Endothelial cell of umbilical vein (primary cell): ENCODE data around the gene SCAP. TPM values are rescaled to one million over a fixed set of nuclear protein-coding genes. Genes with fewer than 3 reads are reported as not detected.

Experiments
- BruUV-seq: library from RNA; stranded (reverse); fragments of 400-500 nt; replicated peaks from 2 replicates; lab custom pipeline; 2021; lab: Mats Ljungman, UMichigan
- CTCF ChIA-PET: fragments of 300-600, 350-600 bp; sonication (Branson Sonifier 250); formaldehyde crosslinking; loops from one replicate; lab custom pipeline; 2021; ENCODE audit warnings: antibody characterized with exemption, inconsistent platforms; lab: Charles Lee
- POLR2A ChIA-PET: fragments of 300-600, 350-600 bp; sonication (Branson Sonifier 250); formaldehyde crosslinking; loops from one replicate; lab custom pipeline; 2021; ENCODE audit warnings: antibody characterized with exemption, inconsistent platforms; lab: Charles Lee
- DNase-seq: peaks from one replicate; pipeline ENCODE4 v3.0.0-alpha.2; 2011; ENCODE audit warnings: low read depth, low spot score
- FAIRE-seq: peaks from 2 replicates; lab custom pipeline; 2011; peaks lifted over from hg19 to GRCh38; lab: Jason Lieb, UNC
- H2AFZ ChIP-seq: 2 replicates; pipeline ENCODE4 v1.6.0; 2012; ENCODE audit warnings: low read depth, low read length, control low read depth, inconsistent platforms
- H3K27ac ChIP-seq: 2 replicates; pipeline ENCODE4 v1.5.1; 2011; ENCODE audit warnings: low read depth, mild to moderate bottlenecking, control low read depth, low read length, moderate library complexity; ENCODE audit not compliant: insufficient read depth
- H3K27me3 ChIP-seq, 2 experiments: 2 replicates each; pipeline versions ENCODE4 v1.6.0 to v1.6.1; 2011; ENCODE audit warnings: low read length in 2 of 2, mixed read lengths in 1 of 2; ENCODE audit not compliant: control insufficient read depth in 2 of 2, insufficient read depth in 2 of 2
- H3K36me3 ChIP-seq, 2 experiments: 2 replicates in 1 of 2; 3 replicates in 1 of 2; pipeline ENCODE4 v1.5.1; 2011; ENCODE audit warnings: low read length in 2 of 2, mild to moderate bottlenecking in 1 of 2, moderate library complexity in 1 of 2; ENCODE audit not compliant: control insufficient read depth in 2 of 2, insufficient read depth in 2 of 2; ENCODE audit errors: extremely low read depth in 1 of 2
- H3K4me1 ChIP-seq: 3 replicates; pipeline ENCODE4 v1.5.1; 2011; ENCODE audit warnings: mild to moderate bottlenecking, low read length; ENCODE audit not compliant: control insufficient read depth, insufficient read depth; ENCODE audit errors: extremely low read depth
- H3K4me2 ChIP-seq: 2 replicates; pipeline ENCODE4 v1.6.1; 2011; ENCODE audit warnings: low read length, control low read depth, mixed read lengths; ENCODE audit not compliant: insufficient read depth
- H3K4me3 ChIP-seq, 3 experiments: fragments of 200-600 bp in 1 of 3; sonication (generic), shearing (Covaris generic) in 1 of 3; replicated peaks in 1 of 3; 2 replicates each; pipeline ENCODE4 v1.5.1; 2011 to 2016; ENCODE audit warnings: control low read depth in 3 of 3, low read length in 3 of 3, mild to moderate bottlenecking in 2 of 3, inconsistent platforms in 1 of 3, low read depth in 1 of 3, moderate library complexity in 1 of 3; ENCODE audit not compliant: insufficient read depth in 1 of 3
- H3K79me2 ChIP-seq: 2 replicates; pipeline ENCODE4 v1.6.0; 2012; ENCODE audit warnings: low read length, inconsistent platforms; ENCODE audit not compliant: control insufficient read depth, insufficient read depth
- H3K9ac ChIP-seq: replicated peaks from 2 replicates; pipeline ENCODE3; 2011; ENCODE audit warnings: low read length, control low read depth; ENCODE audit not compliant: insufficient read depth; ENCODE audit errors: extremely low read depth
- H3K9me1 ChIP-seq: replicated peaks from 3 replicates; pipeline ENCODE4 v1.6.0; 2011; ENCODE audit warnings: mild to moderate bottlenecking, low read length; ENCODE audit not compliant: control insufficient read depth, insufficient read depth; ENCODE audit errors: extremely low read depth
- H3K9me3 ChIP-seq: replicated peaks from 2 replicates; pipeline ENCODE4 v1.5.1; 2012; ENCODE audit warnings: low read length, inconsistent platforms; ENCODE audit not compliant: control insufficient read depth, insufficient read depth
- H4K20me1 ChIP-seq: replicated peaks from 2 replicates; pipeline ENCODE3; 2011; ENCODE audit warnings: mild to moderate bottlenecking, low read length; ENCODE audit not compliant: control insufficient read depth, insufficient read depth; ENCODE audit errors: extremely low read depth
- EZH2 ChIP-seq: IDR thresholded peaks from 2 replicates; pipeline ENCODE4 v1.6.1; 2012; ENCODE audit warnings: borderline replicate concordance, low read depth, mild to moderate bottlenecking, moderate library complexity, low read length, inconsistent platforms; ENCODE audit not compliant: severe bottlenecking
- FOS ChIP-seq: IDR thresholded peaks from 2 replicates; pipeline ENCODE4 v1.6.1; 2011; ENCODE audit warnings: mild to moderate bottlenecking, low read length, moderate library complexity, borderline replicate concordance; ENCODE audit not compliant: insufficient read depth
- GATA2 ChIP-seq: IDR thresholded peaks from 2 replicates; pipeline ENCODE4 v1.7.0; 2011; ENCODE audit warnings: low read depth, mild to moderate bottlenecking, moderate library complexity, mixed read lengths, low read length; ENCODE audit not compliant: insufficient read length, insufficient read depth
- JUN ChIP-seq: IDR thresholded peaks from 2 replicates; pipeline ENCODE4 v1.6.1; 2011; ENCODE audit warnings: borderline replicate concordance, low read depth; ENCODE audit not compliant: insufficient read length, insufficient read depth
- MYC ChIP-seq: IDR thresholded peaks from one replicate; pipeline ENCODE4 v1.6.1; 2011; ENCODE audit warnings: mild to moderate bottlenecking, low read depth, low read length
- POLR2A ChIP-seq: IDR thresholded peaks from 2 replicates; pipeline ENCODE4 v1.6.1; 2012; ENCODE audit warnings: low read depth, mild to moderate bottlenecking, control low read depth, low read length
- POLR2AphosphoS5 ChIP-seq: IDR thresholded peaks from 2 replicates; pipeline ENCODE4 v1.6.1; 2012; ENCODE audit warnings: low read depth, mild to moderate bottlenecking, control low read depth, low read length, moderate library complexity; ENCODE audit not compliant: insufficient read depth
- dilution Hi-C: fragments of 300-500 bp; cut with MboI; formaldehyde crosslinking; loops from one replicate; pipeline ENCODE4 v1.15.0; 2019; ENCODE audit warnings: low sequenced_read_pairs; ENCODE audit not compliant: extremely low pct_ligation_motif_present
- intact Hi-C: fragments of 100-400 bp; cut with micrococcal nuclease; formaldehyde crosslinking; loops from one replicate; pipeline ENCODE4 v1.10.0; 2022
- polyA plus RNA-seq, 4 experiments: library from polyadenylated mRNA; depleted of rRNA in 3 of 4; stranded (reverse) in 3 of 4; unstranded in 1 of 4; fragments of >200 nt; gene quantifications; 2 replicates each; pipeline versions ENCODE4 v1.2.1 to v1.2.3, GENCODE V29; 2011 to 2012; ENCODE audit warnings: missing spikeins in 1 of 4
- total RNA-seq: library from RNA; stranded (reverse); gene quantifications from 2 replicates; pipeline ENCODE4 v1.2.3, GENCODE V29; 2021
- TF ChIP-seq, protein P1 (sequence below), 2 donors: IDR thresholded peaks; 1 replicate in 1 of 2; 2 replicates in 1 of 2; pipeline ENCODE4 v1.5.1; 2011; ENCODE audit warnings: low read length in 2 of 2, mild to moderate bottlenecking in 2 of 2, moderate library complexity in 2 of 2, control low read depth in 1 of 2, inconsistent platforms in 1 of 2, low read depth in 1 of 2; ENCODE audit not compliant: insufficient read depth in 1 of 2; ENCODE audit errors: extremely low read depth in 1 of 2
- TF ChIP-seq, protein P2 (sequence below): IDR thresholded peaks from 2 replicates; pipeline ENCODE4 v1.6.1; 2011; ENCODE audit not compliant: insufficient read depth, insufficient read length

Gene SCAP
- total and polyA plus RNA-seq, 2 donors (not counting 3 experiments of a cell fraction or from before 2014, with no cell fraction given): 34.7 to 59.0 TPM

DNA sequence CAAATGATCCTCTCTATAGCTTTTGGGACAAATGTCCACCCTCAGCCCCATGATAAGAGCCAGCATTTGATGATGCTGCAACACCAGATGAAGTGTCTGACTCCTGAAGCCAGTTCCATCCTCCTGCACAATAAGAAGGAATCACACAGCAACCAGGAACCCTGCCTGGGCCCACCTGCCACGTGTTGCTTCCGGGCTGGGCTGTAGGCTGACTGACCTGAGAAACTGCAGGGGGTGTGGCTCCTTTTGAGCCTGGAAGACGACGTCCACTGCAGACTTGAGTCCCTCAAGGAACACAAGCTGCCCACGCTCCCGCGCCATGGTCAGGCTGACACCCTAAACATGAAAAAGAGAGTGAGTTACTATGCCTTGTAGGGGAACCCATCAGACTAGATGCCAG, 28.4 kb upstream of the SCAP start:
- no peak for FAIRE-seq
- no TSS peak for BruUV-seq
- no peaks in the 10 kb centered on the region for H3K9me1 ChIP-seq
- ChIA-PET POLR2A (no interaction called here), CTCF (interaction anchor here (1.3 kb wide), 1 partner anchor 15 kb away, joined by 4 read pairs; no protein-coding TSS in a partner anchor)
- no peak overlapping the region for H2AFZ ChIP-seq
- H3K9me3 ChIP-seq: no peaks in the 10 kb centered on the region
- no peak for DNase-seq
- H4K20me1 ChIP-seq: no peaks in the 10 kb centered on the region
- TF ChIP-seq FOS: no peak
- TF ChIP-seq, protein P1, sequence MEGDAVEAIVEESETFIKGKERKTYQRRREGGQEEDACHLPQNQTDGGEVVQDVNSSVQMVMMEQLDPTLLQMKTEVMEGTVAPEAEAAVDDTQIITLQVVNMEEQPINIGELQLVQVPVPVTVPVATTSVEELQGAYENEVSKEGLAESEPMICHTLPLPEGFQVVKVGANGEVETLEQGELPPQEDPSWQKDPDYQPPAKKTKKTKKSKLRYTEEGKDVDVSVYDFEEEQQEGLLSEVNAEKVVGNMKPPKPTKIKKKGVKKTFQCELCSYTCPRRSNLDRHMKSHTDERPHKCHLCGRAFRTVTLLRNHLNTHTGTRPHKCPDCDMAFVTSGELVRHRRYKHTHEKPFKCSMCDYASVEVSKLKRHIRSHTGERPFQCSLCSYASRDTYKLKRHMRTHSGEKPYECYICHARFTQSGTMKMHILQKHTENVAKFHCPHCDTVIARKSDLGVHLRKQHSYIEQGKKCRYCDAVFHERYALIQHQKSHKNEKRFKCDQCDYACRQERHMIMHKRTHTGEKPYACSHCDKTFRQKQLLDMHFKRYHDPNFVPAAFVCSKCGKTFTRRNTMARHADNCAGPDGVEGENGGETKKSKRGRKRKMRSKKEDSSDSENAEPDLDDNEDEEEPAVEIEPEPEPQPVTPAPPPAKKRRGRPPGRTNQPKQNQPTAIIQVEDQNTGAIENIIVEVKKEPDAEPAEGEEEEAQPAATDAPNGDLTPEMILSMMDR (IDR thresholded peaks at IDR 0.05; ENCODE audit: extremely low read depth in 1 of 2, insufficient read depth in 1 of 2, low read depth in 1 of 2, low read length in 2 of 2): no peak
- no peak for TF ChIP-seq MYC
- no peak for TF ChIP-seq GATA2
- no peak for TF ChIP-seq POLR2AphosphoS5
- no peak for TF ChIP-seq POLR2A
- TF ChIP-seq, protein P2, sequence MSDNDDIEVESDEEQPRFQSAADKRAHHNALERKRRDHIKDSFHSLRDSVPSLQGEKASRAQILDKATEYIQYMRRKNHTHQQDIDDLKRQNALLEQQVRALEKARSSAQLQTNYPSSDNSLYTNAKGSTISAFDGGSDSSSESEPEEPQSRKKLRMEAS: no peak
- TF ChIP-seq JUN: no peak
- TF ChIP-seq EZH2: no peak
- H3K4me1 ChIP-seq: no peaks in the 10 kb centered on the region
- peaks cover 13 to 21% of the 10 kb centered on the region in 2 experiments for H3K36me3 ChIP-seq
- dilution Hi-C loops (no loop called here), intact Hi-C loops (no loop called here)
- no peak overlapping the region for H3K4me2 ChIP-seq
- H3K9ac ChIP-seq: no peak overlapping the region
- H3K79me2 ChIP-seq: no peaks in the 10 kb centered on the region
- H3K27me3 ChIP-seq: no peaks in the 10 kb centered on the region
- no peak overlapping the region for H3K4me3 ChIP-seq
- H3K27ac ChIP-seq: no peak overlapping the region
